HEK293 (cell line): Measurements from ENCODE around the gene CACNA1D.

Source experiments
- CTCF ChIA-PET: fragments of 350-600 bp; formaldehyde crosslinking; extraction: SDS; loops from one replicate; lab custom pipeline; 2021; ENCODE audit warnings: antibody characterized with exemption; lab: Yijun Ruan, JAX
- POLR2A ChIA-PET: fragments of 300-600 bp; formaldehyde crosslinking; extraction: SDS; loops from one replicate; lab custom pipeline; 2020; ENCODE audit warnings: antibody characterized with exemption, inconsistent platforms; lab: Yijun Ruan, JAX
- H3K27ac ChIP-seq: fragments of 200-500 bp; sonication (Bioruptor generic); 2 replicates; pipeline ENCODE4 v1.5.1; 2014; ENCODE audit warnings: low read depth, low read length, control low read depth, inconsistent platforms; ENCODE audit errors: extremely low read depth
- H3K36me3 ChIP-seq, 2 experiments: fragments of 200-500 bp in 1 of 2; sonication (Bioruptor generic) in 1 of 2; 1 replicate in 1 of 2; 2 replicates in 1 of 2; pipeline ENCODE4 v1.5.1; 2014 to 2017; ENCODE audit warnings: inconsistent platforms in 2 of 2, low read length in 2 of 2; ENCODE audit not compliant: control insufficient read depth in 2 of 2, insufficient read depth in 1 of 2
- H3K4me1 ChIP-seq: fragments of 200-500 bp; sonication (Bioruptor generic); 2 replicates; pipeline ENCODE4 v1.5.1; 2014; ENCODE audit warnings: mild to moderate bottlenecking, low read length, inconsistent platforms; ENCODE audit not compliant: control insufficient read depth, insufficient read depth
- H3K4me3 ChIP-seq: 2 replicates; pipeline ENCODE4 v1.5.1; 2011; ENCODE audit warnings: low read depth, mild to moderate bottlenecking, control low read depth, low read length, moderate library complexity
- H3K9me3 ChIP-seq: fragments of 200-500 bp; sonication (Bioruptor generic); 2 replicates; pipeline ENCODE4 v1.5.1; 2014; ENCODE audit warnings: low read depth, low read length, inconsistent platforms; ENCODE audit not compliant: control insufficient read depth, insufficient read depth
- GLIS2 ChIP-seq: fragments of 450-650 bp; formaldehyde crosslinking; IDR thresholded peaks from 2 replicates; pipeline ENCODE4 v1.5.1; 2016; ENCODE audit warnings: missing biosample characterization, missing genetic modification characterization
- KLF7 ChIP-seq: fragments of 450-650 bp; formaldehyde crosslinking; IDR thresholded peaks from 2 replicates; pipeline ENCODE4 v1.5.1; 2016; ENCODE audit warnings: missing biosample characterization, missing genetic modification characterization, borderline replicate concordance
- MYNN ChIP-seq: fragments of 450-650 bp; formaldehyde crosslinking; IDR thresholded peaks from 2 replicates; pipeline ENCODE4 v1.5.1; 2016; ENCODE audit warnings: missing biosample characterization, missing genetic modification characterization, borderline replicate concordance
- OVOL3 ChIP-seq: fragments of 450-650 bp; formaldehyde crosslinking; IDR thresholded peaks from 2 replicates; pipeline ENCODE4 v1.5.1; 2016; ENCODE audit warnings: missing biosample characterization, missing genetic modification characterization
- PATZ1 ChIP-seq: fragments of 450-650 bp; formaldehyde crosslinking; IDR thresholded peaks from 2 replicates; pipeline ENCODE4 v1.5.1; 2016; ENCODE audit warnings: missing biosample characterization, missing genetic modification characterization
- ZBTB6 ChIP-seq: fragments of 450-650 bp; formaldehyde crosslinking; IDR thresholded peaks from 2 replicates; pipeline ENCODE4 v1.5.1; 2017; ENCODE audit warnings: missing biosample characterization, missing genetic modification characterization
- ZFP69B ChIP-seq: fragments of 450-650 bp; formaldehyde crosslinking; IDR thresholded peaks from 2 replicates; pipeline ENCODE4 v1.5.1; 2016; ENCODE audit warnings: missing biosample characterization, missing genetic modification characterization
- ZNF10 ChIP-seq: fragments of 450-650 bp; formaldehyde crosslinking; IDR thresholded peaks from 2 replicates; pipeline ENCODE4 v1.5.1; 2017; ENCODE audit warnings: missing biosample characterization, missing genetic modification characterization
- ZNF132 ChIP-seq: fragments of 450-650 bp; formaldehyde crosslinking; IDR thresholded peaks from 2 replicates; pipeline ENCODE4 v1.5.1; 2017; ENCODE audit warnings: missing biosample characterization, missing genetic modification characterization, borderline replicate concordance
- ZNF184 ChIP-seq: fragments of 450-650 bp; IDR thresholded peaks from 2 replicates; pipeline ENCODE4 v1.5.1; 2018; ENCODE audit warnings: missing biosample characterization, mild to moderate bottlenecking, missing genetic modification characterization
- ZNF26 ChIP-seq: fragments of 450-650 bp; formaldehyde crosslinking; IDR thresholded peaks from 2 replicates; pipeline ENCODE4 v1.5.1; 2016; ENCODE audit warnings: missing biosample characterization, missing genetic modification characterization
- ZNF394 ChIP-seq: fragments of 450-650 bp; formaldehyde crosslinking; IDR thresholded peaks from 2 replicates; pipeline ENCODE4 v1.5.1; 2016; ENCODE audit warnings: missing biosample characterization, missing genetic modification characterization, mild to moderate bottlenecking, moderate library complexity, borderline replicate concordance
- ZNF398 ChIP-seq: fragments of 450-650 bp; formaldehyde crosslinking; IDR thresholded peaks from 2 replicates; pipeline ENCODE4 v1.5.1; 2017; ENCODE audit warnings: missing biosample characterization, missing genetic modification characterization
- ZNF433 ChIP-seq: fragments of 450-650 bp; formaldehyde crosslinking; IDR thresholded peaks from 2 replicates; pipeline ENCODE4 v1.5.1; 2016; ENCODE audit warnings: missing biosample characterization, missing genetic modification characterization, low read depth
- ZNF449 ChIP-seq: fragments of 450-650 bp; formaldehyde crosslinking; IDR thresholded peaks from 2 replicates; pipeline ENCODE4 v1.5.1; 2017; ENCODE audit warnings: missing biosample characterization, mild to moderate bottlenecking, missing genetic modification characterization, moderate library complexity
- ZNF48 ChIP-seq: fragments of 450-650 bp; formaldehyde crosslinking; IDR thresholded peaks from 2 replicates; pipeline ENCODE4 v1.5.1; 2016; ENCODE audit warnings: missing biosample characterization, missing genetic modification characterization
- ZNF514 ChIP-seq: fragments of 450-650 bp; formaldehyde crosslinking; IDR thresholded peaks from 2 replicates; pipeline ENCODE4 v1.5.1; 2016; ENCODE audit warnings: missing biosample characterization, missing genetic modification characterization
- ZNF530 ChIP-seq: fragments of 450-650 bp; formaldehyde crosslinking; IDR thresholded peaks from 2 replicates; pipeline ENCODE4 v1.5.1; 2016; ENCODE audit warnings: low read depth, missing biosample characterization, missing genetic modification characterization
- ZNF548 ChIP-seq: fragments of 450-650 bp; formaldehyde crosslinking; IDR thresholded peaks from 2 replicates; pipeline ENCODE4 v1.5.1; 2016; ENCODE audit warnings: missing biosample characterization, missing genetic modification characterization
- ZNF555 ChIP-seq: fragments of 450-650 bp; formaldehyde crosslinking; conservative IDR thresholded peaks from 2 replicates; pipeline ENCODE4 v1.5.1; 2017; ENCODE audit warnings: missing biosample characterization, mild to moderate bottlenecking, missing genetic modification characterization, inconsistent platforms
- ZNF560 ChIP-seq: fragments of 450-650 bp; formaldehyde crosslinking; IDR thresholded peaks from 2 replicates; pipeline ENCODE4 v1.5.1; 2017; ENCODE audit warnings: missing biosample characterization, missing genetic modification characterization, borderline replicate concordance
- ZNF580 ChIP-seq: fragments of 450-650 bp; formaldehyde crosslinking; IDR thresholded peaks from 2 replicates; pipeline ENCODE4 v1.5.1; 2016; ENCODE audit warnings: missing biosample characterization, missing genetic modification characterization
- ZNF596 ChIP-seq: fragments of 450-650 bp; IDR thresholded peaks from 2 replicates; pipeline ENCODE4 v1.5.0; 2018; ENCODE audit warnings: missing biosample characterization, mild to moderate bottlenecking, missing genetic modification characterization, moderate library complexity
- ZNF629 ChIP-seq: fragments of 450-650 bp; formaldehyde crosslinking; IDR thresholded peaks from 2 replicates; pipeline ENCODE4 v1.5.1; 2017; ENCODE audit warnings: missing biosample characterization, missing genetic modification characterization
- ZNF701 ChIP-seq: fragments of 450-650 bp; formaldehyde crosslinking; IDR thresholded peaks from 2 replicates; pipeline ENCODE4 v1.5.1; 2016; ENCODE audit warnings: missing biosample characterization, missing genetic modification characterization

Gene CACNA1D

GRCh38 chr3:53691885-53692284 lies 197.5 kb downstream of the CACNA1D start:
- CTCF ChIA-PET, result no interaction called here
- TF ChIP-seq ZNF398 (tag by site-specific recombination) (no peak), ZNF26 (no peak), MYNN (tag by site-specific recombination) (no peak), ZNF394 (no peak), ZNF530 (no peak), ZFP69B (tag by site-specific recombination) (no peak), ZNF433 (no peak), ZNF48 (tag by site-specific recombination) (no peak)

GRCh38 chr3:53693451-53693850 lies 199.0 kb downstream of the CACNA1D start:
- H3K27ac ChIP-seq, result no peak overlapping the region
- TF ChIP-seq ZNF580 (tag by site-specific recombination) (no peak), PATZ1 (tag by site-specific recombination) (no peak), ZNF132 (tag by site-specific recombination) (no peak), OVOL3 (no peak)
- TF ChIP-seq, all 188 proteins: peak for 0
- H3K4me3 ChIP-seq, result no peak overlapping the region
- POLR2A ChIA-PET, result no interaction called here
- no peaks in the 10 kb centered on the region for H3K9me3 ChIP-seq
- CTCF ChIA-PET, result no interaction called here
- H3K36me3 ChIP-seq, result no peaks in the 10 kb centered on the region
- H3K4me1 ChIP-seq, result no peaks in the 10 kb centered on the region

More at GRCh38 chr3:53691885-53692284, 197.5 kb downstream of the CACNA1D start:
- POLR2A ChIA-PET, result no interaction called here
- Histone ChIP-seq H3K9me3 (no peaks in the 10 kb centered on the region), H3K36me3 (no peaks in the 10 kb centered on the region), H3K27ac (no peak overlapping the region), H3K4me3 (no peak overlapping the region), H3K4me1 (no peaks in the 10 kb centered on the region)

- H3K9me3 ChIP-seq, result no peaks in the 10 kb centered on the region
- CTCF ChIA-PET, result no interaction called here
- POLR2A ChIA-PET, result no interaction called here
- H3K4me3 ChIP-seq, result no peak overlapping the region
- TF ChIP-seq ZNF596 (no peak), ZNF514 (tag by site-specific recombination) (no peak), ZNF555 (tag by site-specific recombination) (no peak), ZNF560 (tag by site-specific recombination) (no peak), ZNF10 (tag by site-specific recombination) (no peak), ZNF548 (tag by site-specific recombination) (no peak), ZNF184 (tag by site-specific recombination) (no peak), ZNF629 (tag by site-specific recombination) (no peak), ZNF449 (tag by site-specific recombination) (no peak), GLIS2 (tag by site-specific recombination) (no peak), ZBTB6 (tag by site-specific recombination) (no peak), KLF7 (tag by site-specific recombination) (no peak), ZNF701 (tag by site-specific recombination) (no peak)
- TF ChIP-seq, all 188 proteins: peak for 0
- H3K27ac ChIP-seq, result no peak overlapping the region
- no peaks in the 10 kb centered on the region for H3K36me3 ChIP-seq
- H3K4me1 ChIP-seq, result no peaks in the 10 kb centered on the region
Observed at GRCh38 chr3:53694046-53694445, 199.6 kb downstream of the CACNA1D start.
